K562 (cell line): ENCODE data around the gene SYMPK. TPM values are rescaled to one million over a fixed set of nuclear protein-coding genes. Genes with fewer than 3 reads are reported as not detected.

Experiments
- ARNT ChIP-seq, 2 experiments: fragments of 450-650 bp; IDR thresholded peaks; 2 replicates each; pipeline ENCODE4 v1.6.1; 2016; ENCODE audit warnings: mild to moderate bottlenecking in 1 of 2
- DIDO1 ChIP-seq: fragments of 450-650 bp; IDR thresholded peaks from 2 replicates; pipeline ENCODE4 v1.6.1; 2016; ENCODE audit warnings: low read depth, missing biosample characterization, missing genetic modification characterization
- ELF2 ChIP-seq: fragments of 250-450 bp; sonication (Bioruptor Pico); IDR thresholded peaks from 2 replicates; pipeline ENCODE4 v1.5.0; 2021; ENCODE audit warnings: mild to moderate bottlenecking
- FOXJ3 ChIP-seq: sonication (generic); formaldehyde crosslinking; IDR thresholded peaks from 2 replicates; pipeline ENCODE4 v1.4.0; 2020; ENCODE audit warnings: mild to moderate bottlenecking, missing genetic modification reagents
- HMBOX1 ChIP-seq: sonication (generic); IDR thresholded peaks from 2 replicates; pipeline ENCODE4 v1.6.1; 2016
- JUND ChIP-seq, 2 experiments: IDR thresholded peaks; 2 replicates in 1 of 2; 3 replicates in 1 of 2; pipeline ENCODE4 v1.6.1; 2011; ENCODE audit warnings: borderline replicate concordance in 2 of 2, low read depth in 2 of 2, low read length in 2 of 2, improper control_type of control experiment in 1 of 2, missing biosample characterization in 1 of 2, missing genetic modification characterization in 1 of 2, missing genetic modification reagents in 1 of 2
- KDM4B ChIP-seq, 2 experiments: fragments of 450-650 bp in 1 of 2; sonication (generic) in 1 of 2; IDR thresholded peaks; 2 replicates each; pipeline ENCODE4 v1.6.1; 2016 to 2017; ENCODE audit warnings: borderline replicate concordance in 2 of 2, antibody characterized with exemption in 1 of 2, low read depth in 1 of 2, mild to moderate bottlenecking in 1 of 2
- MCM7 ChIP-seq, 2 experiments: fragments of 450-650 bp; IDR thresholded peaks; 2 replicates each; pipeline ENCODE4 v1.6.1; 2016 to 2018
- MECOM ChIP-seq: fragments of 250-450 bp; sonication (Bioruptor Pico); IDR thresholded peaks from 2 replicates; pipeline ENCODE4 v1.8.0; 2022; ENCODE audit warnings: inconsistent platforms
- MTA3 ChIP-seq: fragments of 450-650 bp; formaldehyde crosslinking; IDR thresholded peaks from 2 replicates; pipeline ENCODE4 v1.6.1; 2017; ENCODE audit warnings: mild to moderate bottlenecking, borderline replicate concordance
- NFE2L1 ChIP-seq: fragments of 450-650 bp; IDR thresholded peaks from 2 replicates; pipeline ENCODE4 v1.6.1; 2016; ENCODE audit warnings: missing genetic modification characterization, low read depth, mild to moderate bottlenecking, missing compliant biosample characterization, moderate library complexity, borderline replicate concordance
- NFRKB ChIP-seq: fragments of 450-650 bp; IDR thresholded peaks from 2 replicates; pipeline ENCODE4 v1.6.1; 2016; ENCODE audit warnings: low read depth
- NUFIP1 ChIP-seq: fragments of 450-650 bp; IDR thresholded peaks from 2 replicates; pipeline ENCODE4 v1.6.1; 2018; ENCODE audit not compliant: partially characterized antibody
- PRPF4 ChIP-seq: fragments of 200-400 bp; formaldehyde crosslinking; IDR thresholded peaks from one replicate; pipeline ENCODE4 v1.6.1; 2017; ENCODE audit warnings: low read length, low read depth, mild to moderate bottlenecking; ENCODE audit not compliant: insufficient read depth, poor library complexity, severe bottlenecking
- RBM25 ChIP-seq: fragments of 200-400 bp; formaldehyde crosslinking; IDR thresholded peaks from 2 replicates; pipeline ENCODE4 v1.6.1; 2018; ENCODE audit warnings: low read length, low read depth, moderate library complexity; ENCODE audit not compliant: severe bottlenecking
- SMAD4 ChIP-seq: fragments of 250-450 bp; sonication (Bioruptor Pico); conservative IDR thresholded peaks from 2 replicates; pipeline ENCODE4 v1.8.0; 2021; ENCODE audit warnings: inconsistent platforms, mild to moderate bottlenecking, moderate library complexity
- TCFL5 ChIP-seq: fragments of 250-450 bp; sonication (Bioruptor Pico); conservative IDR thresholded peaks from 2 replicates; pipeline ENCODE4 v1.6.1; 2021; ENCODE audit warnings: mild to moderate bottlenecking, moderate library complexity, matching md5 sums
- TEAD2 ChIP-seq: fragments of 450-650 bp; IDR thresholded peaks from 2 replicates; pipeline ENCODE4 v1.6.1; 2016; ENCODE audit warnings: missing genetic modification characterization, control low read depth, missing compliant biosample characterization
- ZBTB33 ChIP-seq: sonication (generic); formaldehyde crosslinking; IDR thresholded peaks from 2 replicates; pipeline ENCODE4 v1.8.1; 2023; ENCODE audit warnings: mild to moderate bottlenecking, missing genetic modification reagents
- ZBTB7A ChIP-seq: IDR thresholded peaks from 2 replicates; pipeline ENCODE4 v1.6.1; 2011; ENCODE audit warnings: low read depth, mild to moderate bottlenecking, low read length, moderate library complexity, borderline replicate concordance; ENCODE audit not compliant: control insufficient read depth
- ZNF121 ChIP-seq: sonication (generic); formaldehyde crosslinking; conservative IDR thresholded peaks from 2 replicates; pipeline ENCODE4 v1.8.0; 2022; ENCODE audit warnings: missing genetic modification reagents
- ZNF384 ChIP-seq: IDR thresholded peaks from 2 replicates; pipeline ENCODE4 v1.6.1; 2012; ENCODE audit warnings: low read depth, low read length, improper control_type of control experiment
- polyA plus RNA-seq, 8 experiments: library from polyadenylated mRNA; depleted of rRNA in 4 of 8; stranded (reverse) in 5 of 8; unstranded in 3 of 8; fragments of >200 nt; fragmentation: Nextera tagmentation in 2 of 8; fragmentation: Illumina TruSeq in 1 of 8; extraction: Ambion mirVana in 2 of 8; extraction: Trizol in 1 of 8; gene quantifications; 2 replicates each; pipeline versions ENCODE4 v1.2.1 to v1.2.3, GENCODE V29; 2011 to 2014; ENCODE audit warnings: inconsistent platforms in 1 of 8, missing spikeins in 1 of 8
- total RNA-seq, 7 experiments: library from RNA; depleted of rRNA in 6 of 7; stranded (reverse); fragments of >200 nt in 6 of 7; fragmentation: Illumina TruSeq in 2 of 7; extraction: Trizol in 2 of 7; gene quantifications; 2 replicates each; pipeline versions ENCODE4 v1.2.1 to v1.2.3, GENCODE V29; 2011 to 2021; ENCODE audit warnings: low replicate concordance in 1 of 7
- TF ChIP-seq, protein P1 (sequence below), 2 experiments: fragments of 450-650 bp in 1 of 2; sonication (generic) in 1 of 2; formaldehyde crosslinking in 1 of 2; IDR thresholded peaks in 1 of 2; conservative IDR thresholded peaks in 1 of 2; 2 replicates each; pipeline versions ENCODE4 v1.6.1 to v1.8.1; 2016 to 2023; ENCODE audit warnings: mild to moderate bottlenecking in 2 of 2, moderate library complexity in 2 of 2, inconsistent platforms in 1 of 2, missing genetic modification reagents in 1 of 2
- TF ChIP-seq, protein P2 (sequence below): fragments of 450-650 bp; IDR thresholded peaks from 2 replicates; pipeline ENCODE4 v1.6.1; 2016

The SYMPK gene
- total and polyA plus RNA-seq, 9 of the 15 experiments (the other 6 are each of a cell fraction or from before 2014, with no cell fraction given) = 0.73 to 95.5 (median 58.4) TPM

- TF ChIP-seq ZBTB33 (CRISPR knock-in tag) (no peak), FOXJ3 (CRISPR knock-in tag) (no peak), NFRKB (peak; percentile 59), TEAD2 (tag) (no peak), NUFIP1 (no peak), ZNF384 (0 out of 2 replicates have a peak, but pooled peaks have one; percentile 15), JUND (IDR thresholded peaks at IDR 0.05; ENCODE audit: borderline replicate concordance, low read depth, low read length) (peak; percentile 87), JUND (tag; IDR thresholded peaks at IDR 0.05; ENCODE audit: borderline replicate concordance, low read depth, low read length) (peak; percentile 82; the same call in 2 of the 3 replicates), RBM25 (peak; percentile 32), ELF2 (no peak), NFE2L1 (peak; percentile 82), TCFL5 (CRISPR knock-in tag) (no peak), SMAD4 (CRISPR knock-in tag) (0 out of 2 replicates have a peak, but pooled peaks have one; percentile 40), MECOM (peak; percentile 5; the same call in 1 of the 2 replicates), DIDO1 (tag) (no peak), ARNT (IDR thresholded peaks at IDR 0.05) (0 out of 4 replicates have a peak, but pooled peaks of 1 of the 2 experiments have one; percentile 44), ZBTB7A (peak; percentile 80), PRPF4 (no peak), MCM7 (IDR thresholded peaks at IDR 0.05) (no peak), ZNF121 (peak; percentile 95), MTA3 (peak; percentile 29; the same call in 1 of the 2 replicates), HMBOX1 (no peak), KDM4B (IDR thresholded peaks at IDR 0.05; ENCODE audit: borderline replicate concordance in 2 of 2, low read depth in 1 of 2) (no peak)
- TF ChIP-seq, protein P1, sequence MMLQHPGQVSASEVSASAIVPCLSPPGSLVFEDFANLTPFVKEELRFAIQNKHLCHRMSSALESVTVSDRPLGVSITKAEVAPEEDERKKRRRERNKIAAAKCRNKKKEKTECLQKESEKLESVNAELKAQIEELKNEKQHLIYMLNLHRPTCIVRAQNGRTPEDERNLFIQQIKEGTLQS (IDR thresholded peaks at IDR 0.05) = peak; percentile 90
- TF ChIP-seq, protein P1 (CRISPR knock-in tag; conservative IDR thresholded peaks at IDR 0.05) = no peak
- TF ChIP-seq, protein P2, sequence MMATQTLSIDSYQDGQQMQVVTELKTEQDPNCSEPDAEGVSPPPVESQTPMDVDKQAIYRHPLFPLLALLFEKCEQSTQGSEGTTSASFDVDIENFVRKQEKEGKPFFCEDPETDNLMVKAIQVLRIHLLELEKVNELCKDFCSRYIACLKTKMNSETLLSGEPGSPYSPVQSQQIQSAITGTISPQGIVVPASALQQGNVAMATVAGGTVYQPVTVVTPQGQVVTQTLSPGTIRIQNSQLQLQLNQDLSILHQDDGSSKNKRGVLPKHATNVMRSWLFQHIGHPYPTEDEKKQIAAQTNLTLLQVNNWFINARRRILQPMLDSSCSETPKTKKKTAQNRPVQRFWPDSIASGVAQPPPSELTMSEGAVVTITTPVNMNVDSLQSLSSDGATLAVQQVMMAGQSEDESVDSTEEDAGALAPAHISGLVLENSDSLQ = peak; percentile 32; the same call in 1 of the 2 replicates
These were observed 53.2 kb downstream of the SYMPK start (continued) for GRCh38 chr19:45809643-45810159.
